GM12873 (cell line): ENCODE measurements around the gene ATP5IF1.

Source experiments
- CTCF ChIP-seq: IDR thresholded peaks from 2 replicates; pipeline ENCODE4 v1.5.1; 2012; ENCODE audit warnings: low read depth, mild to moderate bottlenecking, moderate library complexity, low read length, control low read depth; ENCODE audit not compliant: insufficient read depth; ENCODE audit errors: missing control alignments

Gene ATP5IF1

GRCh38 chr1:28282426-28283407 lies 46.8 kb downstream of the ATP5IF1 start:
- TF ChIP-seq CTCF, result no peak

- TF ChIP-seq CTCF, result no peak
Measured at GRCh38 chr1:28286111-28286510, 50.2 kb downstream of the ATP5IF1 start.
